ENCODE measurements around the gene ALDH1B1.
A peak's percentile ranks its signal among the peaks of the same experiment; 100 is the strongest.

Gene ALDH1B1

DNA sequence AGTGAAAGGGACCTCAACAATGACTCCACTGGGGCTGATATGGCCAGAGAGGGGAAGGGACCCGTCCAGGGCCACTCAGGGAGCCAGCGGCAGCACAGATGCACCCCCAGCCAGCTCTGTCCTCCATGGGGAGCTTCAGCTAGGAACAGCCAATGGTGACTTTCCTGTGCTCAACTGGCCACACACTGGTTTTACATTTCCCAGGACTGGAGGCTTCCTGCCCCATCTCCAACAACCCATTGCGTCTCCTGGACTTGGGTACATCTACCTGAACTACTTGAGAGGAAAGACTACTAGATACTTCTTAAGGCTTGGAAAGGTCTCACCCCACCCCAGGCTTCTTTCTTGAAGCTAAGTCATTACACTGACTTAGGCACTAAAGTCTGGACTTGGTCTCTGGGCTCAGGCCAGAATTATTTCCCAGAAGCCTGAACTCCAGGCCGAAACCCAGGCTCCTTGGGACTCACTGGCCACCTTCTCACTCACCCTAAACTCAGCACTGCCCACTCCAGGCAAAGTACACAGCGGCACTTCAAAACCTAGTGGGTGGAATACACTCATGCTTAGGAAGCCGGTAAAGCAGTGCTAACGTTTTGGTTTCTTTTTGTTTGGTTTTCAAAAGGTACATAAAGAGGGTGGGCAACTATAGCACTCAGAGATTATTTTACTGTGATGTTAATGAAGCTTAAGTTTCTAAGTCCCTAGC is 30.2 kb downstream of the ALDH1B1 start:
- no peak for FAIRE-seq
- TF ChIP-seq POU2F2 (IDR thresholded peaks at IDR 0.05; ENCODE audit: low read depth, low read length) (no peak), TAF1 (IDR thresholded peaks at IDR 0.05; ENCODE audit: low read depth, low read length) (no peak), SPI1 (IDR thresholded peaks at IDR 0.05; ENCODE audit: low read depth, low read length) (no peak), POLR2A (IDR thresholded peaks at IDR 0.05; ENCODE audit: low read depth, low read length) (no peak), POLR2AphosphoS5 (IDR thresholded peaks at IDR 0.05; ENCODE audit: low read depth, low read length) (no peak), PAX5 (IDR thresholded peaks at IDR 0.05; ENCODE audit: insufficient read depth, low read length, severe bottlenecking) (no peak)
- DNase-seq (ENCODE audit: insufficient read length, low spot score) = no peak

DNA sequence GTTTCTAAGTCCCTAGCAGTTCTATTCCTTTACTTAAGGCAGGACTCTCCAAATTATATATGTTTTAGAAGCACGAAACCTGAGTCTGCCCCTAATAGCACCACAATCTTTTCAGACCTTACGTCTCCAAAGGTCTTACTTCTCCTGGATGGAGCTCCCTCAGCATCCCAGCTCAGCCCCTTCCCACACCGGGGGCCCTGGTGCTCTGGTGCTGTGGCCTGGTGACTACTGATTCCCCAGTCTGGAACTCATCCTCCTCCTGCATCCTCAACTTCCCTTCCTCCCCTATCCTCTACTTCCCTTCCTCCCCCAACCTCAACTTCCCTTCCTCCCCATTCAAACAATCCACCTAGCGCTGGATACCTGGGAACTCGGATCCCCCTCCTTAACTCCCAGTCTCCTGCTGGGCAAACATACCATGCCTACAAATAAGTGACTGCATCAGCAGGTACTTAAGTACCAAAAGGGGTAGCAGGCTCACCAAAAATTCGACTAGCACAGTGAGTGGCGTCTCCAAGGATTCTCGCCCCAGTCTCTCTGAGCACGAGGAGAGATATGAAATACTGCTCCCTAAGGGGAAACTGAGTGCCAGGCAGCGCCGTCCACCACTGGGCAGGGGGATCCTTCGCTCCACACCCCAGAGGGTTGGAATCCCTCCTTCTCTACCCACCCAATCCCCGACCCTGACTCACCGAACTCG is 30.9 kb downstream of the ALDH1B1 start:
- DNase-seq (ENCODE audit: insufficient read length, low spot score) (no peak), FAIRE-seq (no peak)
- no peak for TF ChIP-seq POLR2AphosphoS5 (IDR thresholded peaks at IDR 0.05; ENCODE audit: low read depth, low read length)
- TF ChIP-seq SPI1 (IDR thresholded peaks at IDR 0.05; ENCODE audit: low read depth, low read length) = no peak
- no peak for TF ChIP-seq PAX5 (IDR thresholded peaks at IDR 0.05; ENCODE audit: insufficient read depth, low read length, severe bottlenecking)
- TF ChIP-seq POU2F2 (IDR thresholded peaks at IDR 0.05; ENCODE audit: low read depth, low read length) = no peak
- no peak for TF ChIP-seq POLR2A (IDR thresholded peaks at IDR 0.05; ENCODE audit: low read depth, low read length)
- no peak for TF ChIP-seq TAF1 (IDR thresholded peaks at IDR 0.05; ENCODE audit: low read depth, low read length)

DNA sequence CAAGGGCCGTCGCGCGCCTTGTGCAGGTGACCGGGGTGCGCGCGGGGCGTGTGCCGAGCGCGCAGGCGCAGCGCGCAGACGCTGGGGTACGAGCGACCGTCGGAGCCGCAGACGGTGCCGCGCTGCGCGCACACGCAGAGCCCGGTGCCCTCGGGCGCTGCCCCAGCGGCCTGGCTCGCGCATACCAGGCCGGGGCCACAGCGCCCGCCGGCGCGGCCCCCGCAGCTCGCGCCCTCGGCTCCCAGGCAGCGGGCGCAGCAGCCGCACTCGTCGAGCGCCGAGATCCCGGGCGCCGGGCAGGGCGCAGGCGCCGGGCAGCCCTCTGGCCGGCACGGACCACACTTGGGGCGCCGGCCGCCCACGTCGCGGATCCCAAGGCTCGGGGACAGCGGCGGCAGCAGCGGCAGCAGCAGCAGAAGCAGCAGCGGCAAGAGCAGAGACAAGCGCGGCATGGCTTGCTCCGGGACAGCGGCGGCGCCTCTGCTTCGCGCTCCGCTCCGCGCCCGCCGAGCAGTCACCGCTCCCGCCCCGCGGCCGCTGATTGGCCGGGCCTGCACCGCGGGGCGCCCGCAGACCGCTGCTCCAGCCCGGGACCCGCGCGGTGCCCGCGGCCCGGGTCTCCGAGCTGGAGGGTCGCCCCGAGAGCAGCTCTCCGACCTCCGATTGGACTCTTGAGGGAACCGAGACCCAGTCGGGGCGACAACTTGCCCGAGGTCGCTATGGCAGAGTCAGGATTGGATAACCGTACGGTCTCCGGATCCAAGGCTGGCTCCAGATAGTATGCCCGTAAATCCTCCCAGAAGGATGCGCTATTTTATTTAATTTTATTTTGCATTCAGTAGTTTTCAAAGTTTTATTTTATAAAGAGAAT is 31.7 kb downstream of the ALDH1B1 start, which contains the start of gene IGFBPL1:
Gene IGFBPL1 (minus strand): TSS at position 482 of the 871 bp plus-strand sequence. CDS start 30 bp downstream, at position 452.
- FAIRE-seq (no peak), DNase-seq (ENCODE audit: insufficient read length, low spot score) (peak; percentile 36)
- no peak for TF ChIP-seq POU2F2 (IDR thresholded peaks at IDR 0.05; ENCODE audit: low read depth, low read length)
- TF ChIP-seq TAF1 (IDR thresholded peaks at IDR 0.05; ENCODE audit: low read depth, low read length) = no peak
- TF ChIP-seq PAX5 (IDR thresholded peaks at IDR 0.05; ENCODE audit: insufficient read depth, low read length, severe bottlenecking) = no peak
- no peak for TF ChIP-seq POLR2AphosphoS5 (IDR thresholded peaks at IDR 0.05; ENCODE audit: low read depth, low read length)
- no peak for TF ChIP-seq SPI1 (IDR thresholded peaks at IDR 0.05; ENCODE audit: low read depth, low read length)
- TF ChIP-seq POLR2A (IDR thresholded peaks at IDR 0.05; ENCODE audit: low read depth, low read length) = no peak

DNA sequence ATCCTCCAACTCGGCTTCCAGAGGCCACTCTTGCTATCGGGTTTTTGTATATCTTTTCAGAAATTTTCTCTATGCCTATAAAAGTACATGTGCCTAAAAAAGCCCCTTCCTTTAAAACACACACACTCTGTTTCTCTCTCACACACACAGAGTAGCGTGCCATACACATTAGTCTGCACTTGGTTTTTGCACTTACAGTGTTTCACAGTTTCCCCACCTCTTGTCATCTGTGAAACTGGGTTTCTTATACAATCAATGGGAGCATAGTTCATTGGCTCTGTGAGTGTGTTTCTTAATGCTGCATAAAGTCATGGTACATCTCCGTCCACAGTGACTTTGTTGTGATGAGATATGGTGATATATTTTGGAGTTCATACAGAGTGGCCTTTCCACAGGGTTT is 32.4 kb downstream of the ALDH1B1 start:
- FAIRE-seq (no peak), DNase-seq (ENCODE audit: insufficient read length, low spot score) (no peak)
- TF ChIP-seq POLR2AphosphoS5 (IDR thresholded peaks at IDR 0.05; ENCODE audit: low read depth, low read length) (no peak), POU2F2 (IDR thresholded peaks at IDR 0.05; ENCODE audit: low read depth, low read length) (no peak), POLR2A (IDR thresholded peaks at IDR 0.05; ENCODE audit: low read depth, low read length) (no peak), SPI1 (IDR thresholded peaks at IDR 0.05; ENCODE audit: low read depth, low read length) (no peak), TAF1 (IDR thresholded peaks at IDR 0.05; ENCODE audit: low read depth, low read length) (no peak), PAX5 (IDR thresholded peaks at IDR 0.05; ENCODE audit: insufficient read depth, low read length, severe bottlenecking) (no peak)

GRCh38 chr9:38428062-38428461 is 35.6 kb downstream of the ALDH1B1 start:
- DNase-seq (ENCODE audit: insufficient read length, low spot score) (no peak), FAIRE-seq (no peak)
- no peak for TF ChIP-seq POLR2A (IDR thresholded peaks at IDR 0.05; ENCODE audit: low read depth, low read length)
- TF ChIP-seq TAF1 (IDR thresholded peaks at IDR 0.05; ENCODE audit: low read depth, low read length) = no peak
- TF ChIP-seq PAX5 (IDR thresholded peaks at IDR 0.05; ENCODE audit: insufficient read depth, low read length, severe bottlenecking) = no peak
- TF ChIP-seq POU2F2 (IDR thresholded peaks at IDR 0.05; ENCODE audit: low read depth, low read length) = no peak
- TF ChIP-seq POLR2AphosphoS5 (IDR thresholded peaks at IDR 0.05; ENCODE audit: low read depth, low read length) = no peak
- no peak for TF ChIP-seq SPI1 (IDR thresholded peaks at IDR 0.05; ENCODE audit: low read depth, low read length)

- TF ChIP-seq TAF1 (IDR thresholded peaks at IDR 0.05; ENCODE audit: low read depth, low read length) (no peak), PAX5 (IDR thresholded peaks at IDR 0.05; ENCODE audit: insufficient read depth, low read length, severe bottlenecking) (no peak), POU2F2 (IDR thresholded peaks at IDR 0.05; ENCODE audit: low read depth, low read length) (no peak), POLR2A (IDR thresholded peaks at IDR 0.05; ENCODE audit: low read depth, low read length) (no peak), SPI1 (IDR thresholded peaks at IDR 0.05; ENCODE audit: low read depth, low read length) (no peak), POLR2AphosphoS5 (IDR thresholded peaks at IDR 0.05; ENCODE audit: low read depth, low read length) (no peak)
- no peak for DNase-seq (ENCODE audit: insufficient read length, low spot score)
- no peak for FAIRE-seq
Measured at GRCh38 chr9:38431116-38431515, 38.6 kb downstream of the ALDH1B1 start.

DNA sequence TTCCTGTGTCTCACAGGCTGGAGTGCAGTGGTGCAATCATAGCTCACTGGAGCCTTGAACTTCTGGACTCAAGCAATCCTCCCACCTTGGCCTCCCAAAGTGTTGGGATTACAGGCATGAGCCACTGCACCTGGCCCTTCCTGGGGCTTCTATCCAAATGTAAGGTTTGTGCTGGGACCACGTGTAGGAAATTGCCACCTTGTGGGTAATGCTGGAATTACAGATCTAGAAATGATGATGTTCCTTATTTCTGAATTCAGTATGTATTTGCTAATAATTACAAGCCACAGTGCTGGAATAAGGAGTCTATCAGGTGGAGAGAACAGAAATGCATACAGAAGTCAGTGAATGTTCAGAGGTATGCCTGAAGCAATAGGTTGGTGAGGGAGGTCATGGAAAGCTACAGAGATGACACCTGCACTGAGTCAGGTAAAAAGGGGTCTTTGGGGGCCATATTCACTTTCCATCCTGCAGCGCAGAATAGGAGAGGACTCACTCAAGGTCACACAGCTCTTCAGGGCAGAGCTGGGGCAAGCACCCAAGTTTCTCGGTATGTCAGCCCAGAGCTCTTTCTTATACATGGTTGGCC is 40.5 kb downstream of the ALDH1B1 start:
- FAIRE-seq (no peak), DNase-seq (ENCODE audit: insufficient read length, low spot score) (no peak)
- no peak for TF ChIP-seq POLR2A (IDR thresholded peaks at IDR 0.05; ENCODE audit: low read depth, low read length)
- TF ChIP-seq SPI1 (IDR thresholded peaks at IDR 0.05; ENCODE audit: low read depth, low read length) = no peak
- no peak for TF ChIP-seq POU2F2 (IDR thresholded peaks at IDR 0.05; ENCODE audit: low read depth, low read length)
- no peak for TF ChIP-seq POLR2AphosphoS5 (IDR thresholded peaks at IDR 0.05; ENCODE audit: low read depth, low read length)

DNA sequence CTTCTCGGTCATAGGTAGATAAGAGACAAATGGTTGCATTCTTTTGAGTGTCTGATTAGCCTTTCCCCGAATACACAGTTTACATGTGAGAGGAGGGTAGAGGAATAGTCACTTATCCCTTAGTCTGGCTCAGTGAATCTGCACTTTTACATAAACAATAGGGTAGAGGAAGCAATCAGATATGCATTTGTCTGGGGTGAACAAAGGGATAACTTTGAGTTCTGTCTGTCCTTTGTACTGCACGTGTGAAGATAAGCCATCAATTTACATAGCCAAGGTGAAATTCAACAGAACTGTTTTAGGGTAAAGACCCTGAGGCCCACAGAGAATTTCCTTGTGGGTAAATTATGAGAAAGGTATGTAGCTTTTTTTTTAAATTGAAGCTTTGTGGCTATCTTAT is 41.9 kb downstream of the ALDH1B1 start:
- FAIRE-seq (no peak), DNase-seq (ENCODE audit: insufficient read length, low spot score) (no peak)
- no peak for TF ChIP-seq SPI1 (IDR thresholded peaks at IDR 0.05; ENCODE audit: low read depth, low read length)
- TF ChIP-seq POLR2AphosphoS5 (IDR thresholded peaks at IDR 0.05; ENCODE audit: low read depth, low read length) = no peak
- TF ChIP-seq POLR2A (IDR thresholded peaks at IDR 0.05; ENCODE audit: low read depth, low read length) = no peak
- no peak for TF ChIP-seq PAX5 (IDR thresholded peaks at IDR 0.05; ENCODE audit: insufficient read depth, low read length, severe bottlenecking)
- TF ChIP-seq TAF1 (IDR thresholded peaks at IDR 0.05; ENCODE audit: low read depth, low read length) = no peak
- TF ChIP-seq POU2F2 (IDR thresholded peaks at IDR 0.05; ENCODE audit: low read depth, low read length) = no peak

Data from GM12891 (cell line).